ENCODE results near the gene MAP2K7.
"Not testable (repeated sequence)": the region's sequence is repeated elsewhere in the genome, so short reads cannot be mapped to it uniquely, and the experiment has no call there.

Gene MAP2K7

GRCh38 chr19:7879111-7879807 is 24.4 kb upstream of the MAP2K7 start:
- DNase-seq (ENCODE audit: low read depth, low spot score) = no peak
- H3K4me3 ChIP-seq (ENCODE audit: low read length) = no peak overlapping the region

DNA sequence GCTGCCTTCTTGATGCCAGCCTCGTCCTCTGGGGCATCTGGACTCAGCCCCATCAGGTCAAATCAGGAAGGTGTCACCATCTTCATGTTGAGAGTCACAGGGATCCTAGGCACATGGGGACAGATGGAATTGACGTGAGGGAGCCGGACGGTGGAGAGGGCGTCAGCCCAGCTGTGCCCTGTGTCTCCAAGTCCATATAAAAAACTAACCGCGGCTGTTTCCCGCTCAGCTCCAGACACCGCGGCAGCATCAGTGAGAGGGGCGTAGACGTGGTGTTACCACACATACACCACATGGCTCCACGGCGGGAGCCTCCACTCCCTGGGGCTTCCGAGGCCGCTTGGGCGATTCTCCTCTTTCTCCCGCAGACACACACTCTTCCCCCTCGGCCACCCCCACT is 23.8 kb upstream of the MAP2K7 start:
- H3K4me3 ChIP-seq (ENCODE audit: low read length) = no peak overlapping the region
- no peak for DNase-seq (ENCODE audit: low read depth, low spot score)

- DNase-seq (ENCODE audit: low read depth, low spot score) = no peak
- H3K4me3 ChIP-seq (ENCODE audit: low read length) = no peak overlapping the region
Observed at GRCh38 chr19:7881910-7882309, 21.8 kb upstream of the MAP2K7 start.

DNA sequence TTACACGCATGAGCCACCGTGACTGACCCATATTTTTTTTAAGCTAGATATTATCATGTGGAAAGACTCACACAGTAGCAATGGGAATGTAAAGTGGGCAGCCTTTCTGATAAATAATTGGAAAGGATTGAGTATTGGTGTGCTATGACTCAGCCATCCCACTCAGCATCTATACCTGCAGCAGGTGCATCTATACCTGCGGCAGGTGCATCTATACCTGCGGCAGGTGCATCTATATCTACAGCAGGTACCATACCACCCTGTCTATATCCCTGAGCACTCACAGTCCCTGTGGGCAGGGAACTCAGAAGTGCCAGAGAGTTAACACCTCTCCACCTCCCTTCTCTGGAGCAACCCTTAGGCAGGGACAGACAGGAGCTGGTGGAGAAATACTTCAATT is 20.6 kb upstream of the MAP2K7 start:
- no peak for DNase-seq (ENCODE audit: low read depth, low spot score)
- no peak overlapping the region for H3K4me3 ChIP-seq (ENCODE audit: low read length)

DNA sequence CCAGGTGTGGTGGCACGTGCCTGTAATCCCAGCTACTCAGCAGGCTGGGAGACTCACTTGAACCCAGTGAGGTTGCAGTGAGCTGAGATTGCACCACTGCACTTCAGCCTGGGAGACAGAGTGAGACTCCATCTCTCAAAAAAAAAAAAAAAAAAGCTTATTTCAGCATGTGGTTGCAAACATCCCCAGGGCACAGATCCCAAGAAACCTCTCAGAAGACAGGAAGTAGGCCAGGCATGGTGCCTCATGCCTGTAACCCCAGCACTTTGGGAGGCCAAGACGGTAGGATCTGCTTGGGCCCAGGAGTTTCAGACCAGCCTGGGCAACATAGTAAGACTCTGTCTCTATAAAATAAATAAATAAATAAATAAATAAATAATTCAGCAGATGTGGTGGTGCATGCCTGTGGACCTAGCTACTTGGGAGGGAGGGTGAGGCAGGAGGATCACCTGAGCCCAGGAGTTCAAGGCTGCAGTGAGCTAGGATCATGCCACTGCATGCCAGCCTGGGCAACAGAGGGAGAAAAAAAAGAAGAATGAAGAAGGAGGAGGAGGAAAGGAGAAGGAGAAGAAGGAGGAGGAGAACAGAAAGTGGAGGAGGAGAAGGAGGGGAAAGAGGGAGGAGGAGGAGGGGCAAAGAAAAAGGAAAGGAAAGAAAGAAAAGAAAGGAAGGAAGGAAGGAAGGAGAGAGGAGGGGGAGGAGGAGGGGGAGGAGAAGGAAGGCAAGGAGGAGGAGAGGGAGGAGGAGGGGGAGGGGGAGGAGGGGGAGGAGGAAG is 19.7 kb upstream of the MAP2K7 start:
- no peak for DNase-seq (ENCODE audit: low read depth, low spot score)
- no peak overlapping the region for H3K4me3 ChIP-seq (ENCODE audit: low read length)

DNA sequence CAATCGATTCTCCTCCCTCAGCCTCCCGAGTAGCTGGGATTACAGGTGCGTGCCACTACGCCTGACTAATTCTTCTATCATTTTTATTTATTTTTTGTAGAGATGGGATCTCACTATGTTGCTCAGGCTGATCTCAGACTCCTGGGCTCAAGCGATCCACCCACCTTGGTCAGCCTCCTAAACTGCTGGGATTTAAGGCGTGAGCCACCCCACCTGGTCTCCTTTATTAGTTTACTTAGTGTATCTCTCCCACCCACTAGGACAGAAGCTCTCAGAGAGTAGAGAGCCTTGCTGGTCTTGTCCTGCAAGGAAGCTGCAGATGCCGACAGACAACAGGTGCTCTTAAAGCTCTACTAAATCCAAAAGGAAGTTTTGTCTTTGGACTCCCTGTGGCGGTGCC is 17.9 kb upstream of the MAP2K7 start:
- H3K4me3 ChIP-seq (ENCODE audit: low read length) = no peak overlapping the region
- no peak for DNase-seq (ENCODE audit: low read depth, low spot score)

DNA sequence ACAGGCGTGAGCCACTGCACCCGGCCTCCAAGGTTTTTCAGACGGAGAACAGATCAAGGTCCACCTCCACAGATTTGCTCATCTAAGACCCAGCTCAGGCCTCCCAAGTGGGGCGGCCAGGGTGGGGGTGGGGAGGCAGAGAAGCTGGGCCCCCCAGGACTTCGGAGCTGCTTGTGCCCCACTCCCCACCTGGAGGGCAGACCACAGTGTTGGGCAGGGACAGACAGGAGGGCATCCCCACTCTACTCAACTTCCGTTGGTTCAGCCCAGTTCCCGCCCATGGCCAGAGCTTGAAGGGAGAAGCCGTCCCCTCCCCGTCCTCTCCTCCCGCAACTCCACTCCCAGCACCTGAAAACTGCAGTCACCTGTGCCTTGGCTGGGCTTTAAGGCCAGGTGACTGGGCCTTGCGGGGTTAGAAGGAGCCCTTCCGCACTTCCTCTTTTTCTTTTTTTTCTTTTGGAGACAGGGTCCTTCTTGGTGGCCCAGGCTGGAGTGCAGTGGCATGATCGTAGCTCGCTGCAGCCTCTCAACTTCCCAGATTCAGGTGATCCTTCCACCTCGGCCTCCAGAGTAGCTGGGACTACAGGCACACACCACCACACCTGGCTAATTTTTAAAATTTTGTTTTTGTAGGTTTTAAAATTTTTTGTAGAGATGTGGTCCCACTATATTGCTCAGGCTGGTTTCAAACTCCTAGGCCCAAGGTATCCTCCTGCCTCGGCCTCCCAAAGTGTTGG is 16.1 kb upstream of the MAP2K7 start:
- H3K4me3 ChIP-seq (ENCODE audit: low read length) = peak overlapping the region; percentile 50; the same call in 1 of the 2 replicates

GRCh38 chr19:7888145-7888825 is 15.4 kb upstream of the MAP2K7 start, which contains the start of gene LRRC8E:
Gene LRRC8E, plus strand, starts transcription at chr19:7888510. Its CDS starts 7,094 bp downstream, at chr19:7895604.
- no peak for DNase-seq (ENCODE audit: low read depth, low spot score)
- peak within 1 kb of the TSS; percentile 50 for H3K4me3 ChIP-seq (ENCODE audit: low read length)

More for the DNA sequence above, 16.1 kb upstream of the MAP2K7 start:
- no peak for DNase-seq (ENCODE audit: low read depth, low spot score)

GRCh38 chr19:7888826-7889217 is 14.9 kb upstream of the MAP2K7 start:
- peak overlapping the region; percentile 50 for H3K4me3 ChIP-seq (ENCODE audit: low read length)
- DNase-seq (ENCODE audit: low read depth, low spot score) = no peak

- DNase-seq (ENCODE audit: low read depth, low spot score); H3K4me3 ChIP-seq (ENCODE audit: low read length): not testable (repeated sequence)
Observed at GRCh38 chr19:7893362-7894101, 10.1 kb upstream of the MAP2K7 start.

DNA sequence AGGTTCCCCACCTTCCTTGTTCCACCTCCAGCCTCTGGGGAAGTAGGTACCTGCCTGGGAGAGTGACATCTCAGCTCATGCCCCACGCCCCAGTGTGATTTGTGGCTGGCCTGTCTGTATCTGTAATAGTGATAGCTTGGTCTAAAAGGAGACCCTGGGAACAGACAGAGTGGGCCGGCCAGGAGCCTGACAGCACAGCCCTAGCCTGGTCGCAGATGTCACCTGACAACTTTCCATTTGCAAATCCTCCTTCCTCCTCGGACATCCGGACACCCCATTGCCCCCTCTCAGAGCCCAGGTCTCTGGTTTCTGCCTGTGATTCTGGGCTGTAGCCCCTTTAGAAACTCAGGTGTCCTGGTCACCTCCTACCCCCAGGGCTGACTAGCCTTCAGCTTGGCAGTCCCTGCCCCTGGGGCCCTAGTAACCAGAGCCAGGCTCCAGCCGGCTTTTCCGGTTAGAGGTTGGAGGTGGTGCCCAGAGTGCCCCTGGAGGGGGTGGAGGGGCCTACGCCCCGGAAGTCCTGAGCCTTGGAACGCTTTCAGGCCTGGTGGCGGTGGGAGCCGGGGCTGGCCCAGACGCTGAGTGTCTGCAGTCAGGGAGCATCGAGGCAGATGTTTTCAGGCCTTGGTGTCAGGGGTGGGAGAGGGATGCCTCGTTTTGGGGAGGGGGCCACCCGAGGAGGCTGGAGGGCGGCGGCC is 8.9 kb upstream of the MAP2K7 start:
- H3K4me3 ChIP-seq (ENCODE audit: low read length) = no peak overlapping the region
- no peak for DNase-seq (ENCODE audit: low read depth, low spot score)

DNA sequence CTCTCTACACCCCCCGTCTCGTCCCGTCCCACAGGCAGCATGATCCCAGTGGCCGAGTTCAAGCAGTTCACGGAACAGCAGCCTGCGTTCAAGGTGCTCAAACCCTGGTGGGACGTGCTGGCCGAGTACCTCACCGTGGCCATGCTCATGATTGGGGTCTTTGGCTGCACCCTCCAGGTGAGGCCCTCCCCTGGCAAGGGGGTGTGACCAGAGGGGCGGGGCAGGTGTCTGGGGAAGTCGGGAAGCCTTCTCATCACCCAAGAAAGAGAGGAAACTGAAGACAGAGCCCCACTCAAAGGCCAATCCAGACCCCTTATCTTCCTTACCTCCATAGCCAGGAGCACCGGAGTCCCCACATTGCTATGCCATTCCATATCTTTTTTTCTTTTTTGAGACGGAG is 8.1 kb upstream of the MAP2K7 start:
- DNase-seq (ENCODE audit: low read depth, low spot score) = no peak
- no peak overlapping the region for H3K4me3 ChIP-seq (ENCODE audit: low read length)

GRCh38 chr19:7897292-7897691 is 6.4 kb upstream of the MAP2K7 start:
- DNase-seq (ENCODE audit: low read depth, low spot score) = no peak
- no peak overlapping the region for H3K4me3 ChIP-seq (ENCODE audit: low read length)

- no peak for DNase-seq (ENCODE audit: low read depth, low spot score)
- H3K4me3 ChIP-seq (ENCODE audit: low read length) = no peak overlapping the region
Observed at GRCh38 chr19:7898967-7899366, 4.7 kb upstream of the MAP2K7 start.

GRCh38 chr19:7899751-7900378 is 3.8 kb upstream of the MAP2K7 start:
- DNase-seq (ENCODE audit: low read depth, low spot score) = no peak
- no peak overlapping the region for H3K4me3 ChIP-seq (ENCODE audit: low read length)

DNA sequence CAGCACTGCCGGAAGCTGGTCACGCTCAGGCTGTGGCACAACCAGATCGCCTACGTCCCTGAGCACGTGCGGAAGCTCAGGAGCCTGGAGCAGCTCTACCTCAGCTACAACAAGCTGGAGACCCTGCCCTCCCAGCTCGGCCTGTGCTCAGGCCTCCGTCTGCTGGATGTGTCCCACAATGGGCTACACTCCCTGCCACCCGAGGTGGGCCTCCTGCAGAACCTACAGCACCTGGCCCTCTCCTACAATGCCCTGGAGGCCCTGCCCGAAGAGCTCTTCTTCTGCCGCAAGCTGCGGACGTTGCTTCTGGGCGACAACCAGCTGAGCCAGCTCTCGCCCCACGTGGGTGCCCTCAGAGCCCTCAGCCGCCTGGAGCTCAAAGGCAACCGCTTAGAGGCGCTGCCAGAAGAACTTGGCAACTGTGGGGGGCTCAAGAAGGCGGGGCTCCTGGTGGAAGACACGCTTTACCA is 3.2 kb upstream of the MAP2K7 start:
- H3K4me3 ChIP-seq (ENCODE audit: low read length) = no peak overlapping the region

DNA sequence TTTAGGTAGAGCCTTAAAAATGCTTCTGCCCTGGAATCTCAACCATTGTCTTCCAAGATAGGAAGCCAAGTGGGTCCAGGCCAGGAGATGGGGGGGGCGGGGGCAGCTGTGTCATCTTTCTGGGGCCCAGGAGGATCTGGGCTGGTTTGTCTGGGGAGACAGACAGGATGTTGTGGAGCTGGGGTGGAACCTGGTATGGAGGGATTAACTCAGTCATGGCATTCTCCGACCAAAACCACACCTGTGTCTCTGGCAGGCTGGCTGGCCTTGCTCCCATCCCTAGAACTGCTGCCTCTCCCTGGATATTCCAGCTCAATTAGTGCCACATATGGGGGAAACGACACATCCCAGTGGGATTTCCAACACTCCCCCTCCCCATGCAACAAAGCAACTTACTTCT is 2.7 kb upstream of the MAP2K7 start:
- H3K4me3 ChIP-seq (ENCODE audit: low read length) = no peak overlapping the region
- no peak for DNase-seq (ENCODE audit: low read depth, low spot score)

More for the DNA sequence above, 3.2 kb upstream of the MAP2K7 start:
- DNase-seq (ENCODE audit: low read depth, low spot score) = no peak

- H3K4me3 ChIP-seq (ENCODE audit: low read length) = no peak overlapping the region
- DNase-seq (ENCODE audit: low read depth, low spot score) = no peak
Observed at GRCh38 chr19:7901337-7901736, 2.3 kb upstream of the MAP2K7 start.

Measured in Jurkat, Clone E6-1 (cell line).